Measurements from ENCODE around the gene C1orf116.

DNA sequence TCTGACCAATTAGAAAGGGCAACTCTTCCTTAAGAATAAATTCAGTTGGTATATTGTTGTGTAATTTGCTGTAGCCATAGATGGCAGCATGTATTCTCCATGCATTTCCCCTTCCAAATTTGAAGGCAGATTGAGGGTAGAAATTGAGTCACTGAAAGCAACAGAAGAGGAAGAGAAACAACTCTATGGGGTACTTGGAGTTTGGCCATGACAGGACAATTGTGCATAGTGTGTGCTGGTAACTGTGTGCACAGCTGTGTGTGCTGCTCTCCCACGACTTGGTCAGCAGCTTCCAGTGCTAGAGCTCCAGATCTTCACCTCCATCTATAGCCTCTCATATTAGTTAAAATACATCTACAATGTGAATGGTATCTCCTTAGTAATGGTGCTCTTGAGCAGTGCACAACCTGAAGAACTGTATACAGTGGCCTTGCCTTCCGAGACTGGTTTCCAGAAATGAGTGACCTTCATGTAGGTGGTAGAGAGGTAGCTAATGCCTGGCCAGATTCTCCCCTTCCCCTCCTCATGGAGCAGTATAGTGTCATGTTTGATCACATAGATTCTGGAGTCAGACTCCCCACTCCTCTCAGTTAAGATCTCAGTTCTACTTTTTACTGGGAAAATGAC lies 61.4 kb downstream of the C1orf116 start:
- TF ChIP-seq, protein P1, sequence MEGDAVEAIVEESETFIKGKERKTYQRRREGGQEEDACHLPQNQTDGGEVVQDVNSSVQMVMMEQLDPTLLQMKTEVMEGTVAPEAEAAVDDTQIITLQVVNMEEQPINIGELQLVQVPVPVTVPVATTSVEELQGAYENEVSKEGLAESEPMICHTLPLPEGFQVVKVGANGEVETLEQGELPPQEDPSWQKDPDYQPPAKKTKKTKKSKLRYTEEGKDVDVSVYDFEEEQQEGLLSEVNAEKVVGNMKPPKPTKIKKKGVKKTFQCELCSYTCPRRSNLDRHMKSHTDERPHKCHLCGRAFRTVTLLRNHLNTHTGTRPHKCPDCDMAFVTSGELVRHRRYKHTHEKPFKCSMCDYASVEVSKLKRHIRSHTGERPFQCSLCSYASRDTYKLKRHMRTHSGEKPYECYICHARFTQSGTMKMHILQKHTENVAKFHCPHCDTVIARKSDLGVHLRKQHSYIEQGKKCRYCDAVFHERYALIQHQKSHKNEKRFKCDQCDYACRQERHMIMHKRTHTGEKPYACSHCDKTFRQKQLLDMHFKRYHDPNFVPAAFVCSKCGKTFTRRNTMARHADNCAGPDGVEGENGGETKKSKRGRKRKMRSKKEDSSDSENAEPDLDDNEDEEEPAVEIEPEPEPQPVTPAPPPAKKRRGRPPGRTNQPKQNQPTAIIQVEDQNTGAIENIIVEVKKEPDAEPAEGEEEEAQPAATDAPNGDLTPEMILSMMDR (conservative IDR thresholded peaks at IDR 0.05): no peak
- TF ChIP-seq ZFX (IDR thresholded peaks at IDR 0.05): no peak

Data from C4-2B (cell line).